CD14-positive monocyte (primary cell): ENCODE data around the gene DUS3L. TPM values are rescaled to one million over a fixed set of nuclear protein-coding genes. Genes with fewer than 3 reads are reported as not detected.

Experiments used
- DNase-seq, 3 donors: peaks; one replicate each; pipeline ENCODE4 v3.0.0-alpha.2; 2011 to 2022
- H2AFZ ChIP-seq: 2 replicates; pipeline ENCODE4 v1.6.0; 2012; ENCODE audit warnings: mild to moderate bottlenecking, low read depth, low read length, inconsistent platforms; ENCODE audit not compliant: insufficient read depth, poor library complexity, severe bottlenecking
- H3K27ac ChIP-seq, 2 donors: 1 replicate in 1 of 2; 2 replicates in 1 of 2; pipeline ENCODE4 v1.5.1; 2012 to 2013; ENCODE audit warnings: low read length in 2 of 2, control low read depth in 1 of 2, inconsistent platforms in 1 of 2, low read depth in 1 of 2, mild to moderate bottlenecking in 1 of 2
- H3K27me3 ChIP-seq, 2 donors: one replicate each; pipeline versions ENCODE4 v1.6.0 to v1.6.1; 2011 to 2013; ENCODE audit warnings: low read length in 2 of 2; ENCODE audit not compliant: control insufficient read depth in 2 of 2, insufficient read depth in 2 of 2
- H3K36me3 ChIP-seq, 2 donors: replicated peaks in 1 of 2; 1 replicate in 1 of 2; 2 replicates in 1 of 2; pipeline versions ENCODE4 v1.5.1 to v1.6.1; 2012 to 2013; ENCODE audit warnings: low read length in 2 of 2, control low read depth in 1 of 2, inconsistent platforms in 1 of 2, mild to moderate bottlenecking in 1 of 2; ENCODE audit not compliant: insufficient read depth in 2 of 2, control insufficient read depth in 1 of 2
- H3K4me1 ChIP-seq, 2 donors: 1 replicate in 1 of 2; 2 replicates in 1 of 2; pipeline versions ENCODE4 v1.5.1 to v1.6.1; 2012 to 2013; ENCODE audit warnings: low read length in 2 of 2, control low read depth in 1 of 2, inconsistent platforms in 1 of 2, mild to moderate bottlenecking in 1 of 2, moderate library complexity in 1 of 2; ENCODE audit not compliant: insufficient read depth in 2 of 2, control insufficient read depth in 1 of 2
- H3K4me2 ChIP-seq: replicated peaks from 2 replicates; pipeline ENCODE3; 2012; ENCODE audit warnings: low read length, moderate library complexity, mild to moderate bottlenecking; ENCODE audit not compliant: poor library complexity, severe bottlenecking; ENCODE audit errors: extremely low read depth
- H3K4me3 ChIP-seq, 3 experiments: fragments of 200-600 bp in 1 of 3; sonication (generic) in 1 of 3; replicated peaks in 1 of 3; 1 replicate in 2 of 3; 2 replicates in 1 of 3; pipeline ENCODE4 v1.5.1; 2011 to 2013; ENCODE audit warnings: low read length in 3 of 3, mild to moderate bottlenecking in 3 of 3, control low read depth in 2 of 3, low read depth in 2 of 3, inconsistent platforms in 1 of 3, moderate library complexity in 1 of 3
- H3K79me2 ChIP-seq: 2 replicates; pipeline ENCODE4 v1.6.0; 2012; ENCODE audit warnings: mild to moderate bottlenecking, control low read depth, inconsistent platforms, low read length, moderate library complexity; ENCODE audit not compliant: insufficient read depth
- H3K9ac ChIP-seq: 2 replicates; pipeline ENCODE4 v1.6.0; 2017; ENCODE audit warnings: low read length, mild to moderate bottlenecking; ENCODE audit not compliant: insufficient read depth, poor library complexity, severe bottlenecking
- H3K9me3 ChIP-seq, 2 donors: replicated peaks in 1 of 2; 1 replicate in 1 of 2; 2 replicates in 1 of 2; pipeline versions ENCODE4 v1.5.1 to v1.6.1; 2012 to 2013; ENCODE audit warnings: low read length in 2 of 2, control low read depth in 1 of 2; ENCODE audit not compliant: control insufficient read depth in 1 of 2, insufficient read depth in 1 of 2
- H4K20me1 ChIP-seq: 2 replicates; pipeline ENCODE4 v1.6.0; 2012; ENCODE audit warnings: mild to moderate bottlenecking, low read length, control low read depth, moderate library complexity; ENCODE audit not compliant: insufficient read depth
- H3K27ac Mint-ChIP-seq, 7 donors: one replicate each; pipeline ENCODE4 v1.8.0; 2020; ENCODE audit warnings: mild to moderate bottlenecking in 7 of 7, mixed read lengths in 7 of 7, moderate library complexity in 6 of 7, inconsistent platforms in 2 of 7
- H3K27me3 Mint-ChIP-seq, 3 donors: one replicate each; pipeline ENCODE4 v1.8.0; 2021 to 2022; ENCODE audit warnings: low read depth in 3 of 3, mild to moderate bottlenecking in 3 of 3, mixed read lengths in 3 of 3, moderate library complexity in 3 of 3, inconsistent platforms in 1 of 3
- H3K36me3 Mint-ChIP-seq, 2 donors: one replicate each; pipeline ENCODE4 v1.8.0; 2020; ENCODE audit warnings: mixed read lengths in 2 of 2, inconsistent platforms in 1 of 2, mild to moderate bottlenecking in 1 of 2
- H3K4me1 Mint-ChIP-seq: one replicate; pipeline ENCODE4 v1.8.0; 2020; ENCODE audit warnings: mild to moderate bottlenecking, mixed read lengths
- H3K4me3 Mint-ChIP-seq, 2 donors: one replicate each; pipeline ENCODE4 v1.8.0; 2020; ENCODE audit warnings: mild to moderate bottlenecking in 2 of 2, mixed read lengths in 2 of 2, moderate library complexity in 1 of 2
- H3K9me3 Mint-ChIP-seq, 7 donors: one replicate each; pipeline ENCODE4 v1.8.0; 2020 to 2022; ENCODE audit warnings: mixed read lengths in 7 of 7, mild to moderate bottlenecking in 6 of 7, moderate library complexity in 6 of 7, inconsistent platforms in 2 of 7
- WGBS: methylation state at CpG from one replicate; pipeline ENCODE4 v1.1.5; 2013; ENCODE audit warnings: missing lambda C conversion rate; ENCODE audit not compliant: insufficient coverage; 5-methylcytosine and 5-hydroxymethylcytosine counted together
- intact Hi-C, 2 donors: fragments of 100-400 bp; cut with micrococcal nuclease; formaldehyde crosslinking; loops; one replicate each; pipeline versions ENCODE4 v1.15.0 to v1.15.1; 2023
- polyA plus RNA-seq, 3 donors: library from polyadenylated mRNA; depleted of rRNA in 1 of 3; unstranded in 2 of 3; stranded (reverse) in 1 of 3; fragments of 300-500 nt in 2 of 3; fragments of >200 nt in 1 of 3; fragmentation: Illumina TruSeq in 2 of 3; gene quantifications; 1 replicate in 2 of 3; 2 replicates in 1 of 3; pipeline ENCODE4 v1.2.3, GENCODE V29; 2012 to 2021
- TF ChIP-seq, protein P1 (sequence below): fragments of 200-600 bp; IDR thresholded peaks from one replicate; pipeline ENCODE4 v1.8.0; 2022; ENCODE audit warnings: antibody characterized with exemption, mild to moderate bottlenecking

The DUS3L gene
- polyA plus RNA-seq, 3 donors, result 17.4 to 40.2 (median 23.4) TPM

DNA sequence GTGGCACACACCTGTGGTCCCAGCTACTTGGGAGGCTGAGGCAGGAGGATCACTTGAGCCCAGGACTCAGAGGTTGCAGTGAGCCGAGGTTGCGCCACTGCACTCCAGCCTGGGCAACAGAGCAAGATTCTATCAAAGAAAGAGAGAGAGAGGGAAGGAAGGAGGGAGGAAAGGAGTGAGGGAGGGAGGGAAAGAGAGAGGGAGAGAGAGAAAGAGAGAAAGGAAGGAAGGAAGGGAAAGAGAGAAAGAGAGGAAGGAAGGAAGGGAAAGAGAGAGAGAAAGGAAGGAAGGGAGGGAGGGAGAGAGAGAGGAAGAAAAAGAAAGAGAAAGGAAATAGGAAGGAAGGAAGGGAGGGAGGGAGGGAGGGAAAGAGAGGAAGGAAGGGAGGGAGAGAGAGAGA is 26.3 kb upstream of the DUS3L start:
- no peak overlapping the region for H3K4me3 ChIP-seq
- no CpG with 5 or more reads among the region's 2 CpGs for WGBS
- no peak overlapping the region for H3K27ac Mint-ChIP-seq

DNA sequence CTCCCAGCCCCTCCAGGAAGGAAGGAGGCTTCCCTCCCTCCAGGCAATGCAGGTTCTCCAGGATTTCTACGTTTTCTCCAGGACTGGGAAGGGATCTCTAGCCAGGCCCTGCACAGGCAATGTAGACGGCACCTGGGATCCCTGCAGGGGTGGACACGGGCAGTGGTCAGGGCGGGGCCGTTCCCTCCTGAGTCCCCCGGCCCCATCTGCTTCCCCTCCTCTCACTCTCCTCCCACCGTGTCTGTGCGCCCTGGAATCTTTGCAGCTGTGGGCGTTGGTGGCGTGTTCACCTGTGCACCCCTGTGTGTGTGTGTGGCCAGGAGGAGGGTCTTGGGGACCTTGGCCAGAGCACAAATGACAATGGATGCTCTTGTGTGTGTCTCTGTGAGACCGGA is 23.9 kb upstream of the DUS3L start:
- Histone ChIP-seq H3K36me3 (no peaks in the 10 kb centered on the region), H2AFZ (no peak overlapping the region), H4K20me1 (no peaks in the 10 kb centered on the region), H3K9ac (no peak overlapping the region), H3K9me3 (no peaks in the 10 kb centered on the region), H3K27ac (no peak overlapping the region), H3K4me1 (no peaks in the 10 kb centered on the region), H3K79me2 (no peaks in the 10 kb centered on the region), H3K4me3 (no peak overlapping the region), H3K4me2 (no peak overlapping the region), H3K27me3 (no peaks in the 10 kb centered on the region)
- 78% methylated on average over 6 of the region's 11 CpGs for WGBS
- Mint-ChIP-seq H3K27ac (no peak overlapping the region), H3K9me3 (peaks cover 0 to 4% (median 0%) of the 10 kb centered on the region in 7 donors), H3K4me1 (no peaks in the 10 kb centered on the region), H3K27me3 (peaks cover 3 to 10% (median 4%) of the 10 kb centered on the region in 3 donors), H3K4me3 (no peak overlapping the region), H3K36me3 (no peaks in the 10 kb centered on the region)
- no peak for DNase-seq
- intact Hi-C loops, result no loop called here
- TF ChIP-seq, protein P1, sequence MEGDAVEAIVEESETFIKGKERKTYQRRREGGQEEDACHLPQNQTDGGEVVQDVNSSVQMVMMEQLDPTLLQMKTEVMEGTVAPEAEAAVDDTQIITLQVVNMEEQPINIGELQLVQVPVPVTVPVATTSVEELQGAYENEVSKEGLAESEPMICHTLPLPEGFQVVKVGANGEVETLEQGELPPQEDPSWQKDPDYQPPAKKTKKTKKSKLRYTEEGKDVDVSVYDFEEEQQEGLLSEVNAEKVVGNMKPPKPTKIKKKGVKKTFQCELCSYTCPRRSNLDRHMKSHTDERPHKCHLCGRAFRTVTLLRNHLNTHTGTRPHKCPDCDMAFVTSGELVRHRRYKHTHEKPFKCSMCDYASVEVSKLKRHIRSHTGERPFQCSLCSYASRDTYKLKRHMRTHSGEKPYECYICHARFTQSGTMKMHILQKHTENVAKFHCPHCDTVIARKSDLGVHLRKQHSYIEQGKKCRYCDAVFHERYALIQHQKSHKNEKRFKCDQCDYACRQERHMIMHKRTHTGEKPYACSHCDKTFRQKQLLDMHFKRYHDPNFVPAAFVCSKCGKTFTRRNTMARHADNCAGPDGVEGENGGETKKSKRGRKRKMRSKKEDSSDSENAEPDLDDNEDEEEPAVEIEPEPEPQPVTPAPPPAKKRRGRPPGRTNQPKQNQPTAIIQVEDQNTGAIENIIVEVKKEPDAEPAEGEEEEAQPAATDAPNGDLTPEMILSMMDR, result no peak

More for the DNA sequence above, 26.3 kb upstream of the DUS3L start:
- intact Hi-C loops, result no loop called here
- Histone ChIP-seq H3K36me3 (no peaks in the 10 kb centered on the region), H3K27me3 (no peaks in the 10 kb centered on the region), H3K4me1 (no peaks in the 10 kb centered on the region), H3K9ac (no peak overlapping the region), H3K4me2 (no peak overlapping the region), H3K79me2 (no peaks in the 10 kb centered on the region), H2AFZ (no peak overlapping the region), H4K20me1 (no peaks in the 10 kb centered on the region), H3K27ac (no peak overlapping the region), H3K9me3 (no peaks in the 10 kb centered on the region)
- peaks cover 0 to 4% (median 2%) of the 10 kb centered on the region in 7 donors for H3K9me3 Mint-ChIP-seq
- no peak for DNase-seq
- H3K27me3 Mint-ChIP-seq, result peaks cover 6 to 12% (median 10%) of the 10 kb centered on the region in 3 donors
- no peaks in the 10 kb centered on the region for H3K4me1 Mint-ChIP-seq
- TF ChIP-seq, protein P1, result no peak
- no peaks in the 10 kb centered on the region for H3K36me3 Mint-ChIP-seq
- H3K4me3 Mint-ChIP-seq, result peak overlapping the region in 1 of 2 donors; percentile 5
